EH (cell line): ENCODE measurements around the gene SYNPR.
A peak's percentile ranks its signal among the peaks of the same experiment; 100 is the strongest.
"Not testable (repeated sequence)": the region's sequence is repeated elsewhere in the genome, so short reads cannot be mapped to it uniquely, and the experiment has no call there.

Source experiments
- DNase-seq: peaks from one replicate; pipeline ENCODE4 v3.0.0-alpha.2; 2015; ENCODE audit warnings: low read depth

Gene SYNPR

GRCh38 chr3:63278171-63279004, at the start of gene SYNPR:
Gene SYNPR, plus strand, starts transcription at chr3:63278308.
- no peak for DNase-seq

GRCh38 chr3:63228677-63229076, 49.4 kb upstream of the SYNPR start:
- DNase-seq, result peak; percentile 33

GRCh38 chr3:63230146-63230545, 48.0 kb upstream of the SYNPR start:
- no peak for DNase-seq

- no peak for DNase-seq
Observed at GRCh38 chr3:63231643-63232042, 46.5 kb upstream of the SYNPR start.

GRCh38 chr3:63232764-63233396, 45.2 kb upstream of the SYNPR start:
- DNase-seq, result no peak

- DNase-seq, result no peak
Observed at GRCh38 chr3:63240381-63240902, 37.7 kb upstream of the SYNPR start.

- DNase-seq, result no peak
Observed at GRCh38 chr3:63242124-63242523, 36.0 kb upstream of the SYNPR start.

GRCh38 chr3:63244486-63244885, 33.6 kb upstream of the SYNPR start:
- no peak for DNase-seq

GRCh38 chr3:63245726-63246241, 32.3 kb upstream of the SYNPR start:
- DNase-seq, result no peak

GRCh38 chr3:63248015-63248414, 30.1 kb upstream of the SYNPR start:
- DNase-seq, result no peak

GRCh38 chr3:63251499-63251898, 26.6 kb upstream of the SYNPR start:
- DNase-seq, result no peak

- DNase-seq, result not testable (repeated sequence)
Observed at GRCh38 chr3:63255819-63256218, 22.3 kb upstream of the SYNPR start.

- DNase-seq, result no peak
Observed at GRCh38 chr3:63264716-63265115, 13.4 kb upstream of the SYNPR start.

- DNase-seq, result no peak
Observed at GRCh38 chr3:63274359-63274758, 3.7 kb upstream of the SYNPR start.

GRCh38 chr3:63279005-63279841, 1.1 kb downstream of the SYNPR start:
- no peak for DNase-seq

- DNase-seq, result no peak
Observed at GRCh38 chr3:63287610-63288009, 9.5 kb downstream of the SYNPR start.

GRCh38 chr3:63290686-63291085, 12.6 kb downstream of the SYNPR start:
- DNase-seq, result no peak

GRCh38 chr3:63294332-63294731, 16.2 kb downstream of the SYNPR start:
- no peak for DNase-seq

GRCh38 chr3:63295356-63295755, 17.2 kb downstream of the SYNPR start:
- DNase-seq, result no peak

GRCh38 chr3:63295806-63296205, 17.7 kb downstream of the SYNPR start:
- no peak for DNase-seq

- no peak for DNase-seq
Observed at GRCh38 chr3:63296249-63296648, 18.1 kb downstream of the SYNPR start.

GRCh38 chr3:63303238-63303637, 25.1 kb downstream of the SYNPR start:
- no peak for DNase-seq
